Thyroid gland (tissue), 4 donors: ENCODE data around the gene FASLG. TPM values are rescaled to one million over a fixed set of nuclear protein-coding genes. Genes with fewer than 3 reads are reported as not detected.
"Not testable (repeated sequence)": the region's sequence is repeated elsewhere in the genome, so short reads cannot be mapped to it uniquely, and the experiment has no call there.

Experiments used
- DNase-seq, 2 donors: peaks; one replicate each; pipeline ENCODE4 v3.0.0-alpha.2; 2019
- H3K27ac ChIP-seq, 3 donors: fragments of 200-600 bp; sonication (generic); 1 replicate in 2 of 3; 2 replicates in 1 of 3; pipeline ENCODE4 v1.5.1; 2016 to 2019; ENCODE audit warnings: mild to moderate bottlenecking in 1 of 3, moderate library complexity in 1 of 3
- H3K27me3 ChIP-seq: fragments of 200-600 bp; sonication (generic); one replicate; pipeline ENCODE4 v1.5.1; 2019
- H3K36me3 ChIP-seq, 2 donors: fragments of 200-600 bp; sonication (generic); one replicate each; pipeline ENCODE4 v1.5.1; 2016 to 2019
- H3K4me1 ChIP-seq, 2 donors: fragments of 200-600 bp; sonication (generic); one replicate each; pipeline ENCODE4 v1.5.1; 2017 to 2019
- H3K4me3 ChIP-seq, 3 donors: fragments of 200-600 bp; sonication (generic); replicated peaks in 1 of 3; 1 replicate in 2 of 3; 2 replicates in 1 of 3; pipeline ENCODE4 v1.5.1; 2016; ENCODE audit warnings: mild to moderate bottlenecking in 1 of 3
- H3K9me3 ChIP-seq: fragments of 200-600 bp; sonication (generic); one replicate; pipeline ENCODE4 v1.5.1; 2017
- CTCF ChIP-seq, 6 experiments: fragments of 200-600 bp in 3 of 6; fragments of 450-650 bp in 3 of 6; sonication (generic) in 3 of 6; IDR thresholded peaks; one replicate each; pipeline ENCODE4 v1.5.1; 2016 to 2019; ENCODE audit warnings: antibody characterized with exemption in 6 of 6, mild to moderate bottlenecking in 2 of 6, inconsistent platforms in 1 of 6, moderate library complexity in 1 of 6
- POLR2A ChIP-seq, 2 donors: fragments of 450-650 bp; IDR thresholded peaks; one replicate each; pipeline ENCODE4 v1.6.1; 2017; ENCODE audit warnings: antibody characterized with exemption in 2 of 2, mild to moderate bottlenecking in 2 of 2, moderate library complexity in 1 of 2
- WGBS, 2 donors: methylation state at CpG; one replicate each; pipeline ENCODE4 v1.1.5; 2017; 5-methylcytosine and 5-hydroxymethylcytosine counted together
- intact Hi-C: fragments of 100-400 bp; cut with DNase I; formaldehyde crosslinking; loops from one replicate; pipeline ENCODE4 v1.15.1; 2023
- total RNA-seq, 4 donors: library from RNA; depleted of rRNA; stranded (reverse); fragments of >200 nt; gene quantifications; one replicate each; pipeline ENCODE4 v1.2.3, GENCODE V29; 2016

Gene FASLG
- total RNA-seq, 4 donors from 2014 or later = 0.33 to 0.73 TPM; not detected in 2

GRCh38 chr1:172686143-172686542, 27.2 kb downstream of the FASLG start:
- TF ChIP-seq POLR2A (IDR thresholded peaks at IDR 0.05) (no peak), CTCF (IDR thresholded peaks at IDR 0.05) (no peak)
- intact Hi-C loops = no loop called here
- H3K9me3 ChIP-seq = no peaks in the 10 kb centered on the region
- WGBS, 2 donors = 78 to 94% methylated on average over 1 of the region's 1 CpG
- H3K27ac ChIP-seq = no peak overlapping the region
- no peaks in the 10 kb centered on the region for H3K4me1 ChIP-seq
- H3K36me3 ChIP-seq = no peaks in the 10 kb centered on the region
- DNase-seq = no peak
- H3K27me3 ChIP-seq = no peaks in the 10 kb centered on the region
- no peak overlapping the region for H3K4me3 ChIP-seq

- H3K9me3 ChIP-seq, H3K36me3 ChIP-seq, H3K27ac ChIP-seq, intact Hi-C loops, H3K4me3 ChIP-seq, H3K4me1 ChIP-seq, H3K27me3 ChIP-seq, DNase-seq: not testable (repeated sequence)
- 82 to 87% methylated on average over 2 of the region's 2 CpGs for WGBS, 2 donors
Observed at GRCh38 chr1:172688428-172689085, 29.7 kb downstream of the FASLG start.

- intact Hi-C loops, H3K4me3 ChIP-seq, H3K9me3 ChIP-seq, H3K36me3 ChIP-seq, H3K27ac ChIP-seq, DNase-seq, H3K27me3 ChIP-seq, H3K4me1 ChIP-seq: not testable (repeated sequence)
- 80 to 85% methylated on average over 1 of the region's 1 CpG for WGBS, 2 donors
Observed at GRCh38 chr1:172690925-172691324, 32.0 kb downstream of the FASLG start.

GRCh38 chr1:172697534-172698002, 38.7 kb downstream of the FASLG start:
- intact Hi-C loops = no loop called here
- Histone ChIP-seq H3K4me1 (no peaks in the 10 kb centered on the region), H3K27me3 (no peaks in the 10 kb centered on the region), H3K4me3 (no peak overlapping the region), H3K27ac (no peak overlapping the region), H3K9me3 (no peaks in the 10 kb centered on the region), H3K36me3 (no peaks in the 10 kb centered on the region)
- no peak for TF ChIP-seq CTCF (IDR thresholded peaks at IDR 0.05)
- DNase-seq = no peak
- WGBS, 2 donors = 62 to 63% methylated on average over 4 of the region's 4 CpGs

GRCh38 chr1:172698224-172698623, 39.3 kb downstream of the FASLG start:
- H3K9me3 ChIP-seq = no peaks in the 10 kb centered on the region
- 81 to 86% methylated on average over 2 of the region's 2 CpGs for WGBS, 2 donors
- TF ChIP-seq CTCF (IDR thresholded peaks at IDR 0.05) (no peak), POLR2A (IDR thresholded peaks at IDR 0.05) (no peak)
- H3K27me3 ChIP-seq = no peaks in the 10 kb centered on the region
- intact Hi-C loops = no loop called here
- no peak overlapping the region for H3K4me3 ChIP-seq
- H3K4me1 ChIP-seq = no peaks in the 10 kb centered on the region
- DNase-seq = no peak
- no peaks in the 10 kb centered on the region for H3K36me3 ChIP-seq
- no peak overlapping the region for H3K27ac ChIP-seq

GRCh38 chr1:172699111-172699510, 40.2 kb downstream of the FASLG start:
- 63 to 73% methylated on average over 3 of the region's 3 CpGs for WGBS, 2 donors

More at GRCh38 chr1:172699111-172699510, 40.2 kb downstream of the FASLG start:
- DNase-seq = no peak
- no peaks in the 10 kb centered on the region for H3K9me3 ChIP-seq
- no peaks in the 10 kb centered on the region for H3K4me1 ChIP-seq
- no peak for TF ChIP-seq POLR2A (IDR thresholded peaks at IDR 0.05)
- no peak for TF ChIP-seq CTCF (IDR thresholded peaks at IDR 0.05)
- intact Hi-C loops = no loop called here
- H3K27me3 ChIP-seq = no peaks in the 10 kb centered on the region
- no peak overlapping the region for H3K27ac ChIP-seq
- H3K36me3 ChIP-seq = no peaks in the 10 kb centered on the region
- H3K4me3 ChIP-seq = no peak overlapping the region
